ENCODE results near the gene ZNF385B. TPM values are rescaled to one million over a fixed set of nuclear protein-coding genes. Genes with fewer than 3 reads are reported as not detected.

Gene ZNF385B
- total and polyA plus RNA-seq, 9 of the 15 experiments (the other 6 are each of a cell fraction or from before 2014, with no cell fraction given), result 0.50 TPM; not detected in 8

GRCh38 chr2:179898873-179899272 lies 37.5 kb upstream of the ZNF385B start:
- WGBS (ENCODE audit: insufficient coverage, low coverage, missing lambda C conversion rate), result 8% methylated on average over 4 of the region's 4 CpGs
- Histone ChIP-seq H3K27me3 (ENCODE audit: control insufficient read depth in 2 of 2, insufficient read depth in 2 of 2, low read length in 2 of 2) (no peaks in the 10 kb centered on the region), H3K9ac (ENCODE audit: insufficient read depth in 1 of 2, low read depth in 2 of 2, low read length in 2 of 2) (no peak overlapping the region), H3K4me1 (replicated peaks in 1 of 2; ENCODE audit: control insufficient read depth in 2 of 2, insufficient read depth in 2 of 2, low read length in 2 of 2) (no peaks in the 10 kb centered on the region), H3K4me2 (ENCODE audit: insufficient read depth, low read length) (no peak overlapping the region), H4K20me1 (replicated peaks; ENCODE audit: control insufficient read depth, insufficient read depth, low read length) (no peaks in the 10 kb centered on the region), H3K27ac (ENCODE audit: extremely low read depth, low read depth, low read length) (no peak overlapping the region), H3K4me3 (no peak overlapping the region), H3K9me1 (ENCODE audit: control insufficient read depth, insufficient read depth, low read length) (no peaks in the 10 kb centered on the region), H3K36me3 (ENCODE audit: control insufficient read depth, insufficient read depth, low read length) (no peaks in the 10 kb centered on the region), H2AFZ (ENCODE audit: low read depth, low read length) (peak overlapping the region; percentile 66), H3K79me2 (ENCODE audit: control insufficient read depth, insufficient read depth, low read length) (no peaks in the 10 kb centered on the region), H3K9me3 (replicated peaks; ENCODE audit: control insufficient read depth, insufficient read depth, low read depth, low read length) (no peaks in the 10 kb centered on the region)
- DNase-seq (ENCODE audit: extremely low read depth in 1 of 4, low spot score in 3 of 4) (peak; percentile 24 to 74 (median 30)), FAIRE-seq (peak; percentile 85), ATAC-seq (peak; percentile 100)
- in situ Hi-C loops (cut with MboI), result no loop called here
- intact Hi-C loops (cut with micrococcal nuclease), result loop anchor here (1.0 to 5.0 kb wide), 2 partner anchors 57 to 152 kb away; no protein-coding TSS in a partner anchor
- ChIA-PET POLR2A (interaction anchor here (0.6 to 1.1 kb wide), 2 partner anchors 12 to 23 kb away, joined by 3 to 4 read pairs; no protein-coding TSS in a partner anchor), CTCF (ENCODE audit: low intra/inter-chr PET ratio) (no interaction called here)
- BruUV-seq (replicated peaks), result no TSS peak
- TF ChIP-seq ZNF12 (CRISPR knock-in tag; IDR thresholded peaks at IDR 0.05), result no peak
- TF ChIP-seq PYGO2 (tag; IDR thresholded peaks at IDR 0.05), result no peak
- no peak for TF ChIP-seq ZNF696 (CRISPR knock-in tag; conservative IDR thresholded peaks at IDR 0.05)
- no peak for TF ChIP-seq RFX1 (IDR thresholded peaks at IDR 0.05)
- TF ChIP-seq SMAD4 (CRISPR knock-in tag; conservative IDR thresholded peaks at IDR 0.05), result no peak
- TF ChIP-seq ZNF644 (tag; IDR thresholded peaks at IDR 0.05; ENCODE audit: low read depth), result no peak
- TF ChIP-seq NELFE (IDR thresholded peaks at IDR 0.05; ENCODE audit: insufficient read depth, insufficient read length), result no peak
- no peak for TF ChIP-seq DPF2 (IDR thresholded peaks at IDR 0.05)
- peak; percentile 53; the same call in 1 of the 2 replicates for TF ChIP-seq REST (IDR thresholded peaks at IDR 0.05; ENCODE audit: borderline replicate concordance)
- TF ChIP-seq REST (CRISPR knock-in tag; IDR thresholded peaks at IDR 0.05; ENCODE audit: low read depth), result no peak
- TF ChIP-seq ESRRA (IDR thresholded peaks at IDR 0.05; ENCODE audit: borderline replicate concordance, low read depth), result no peak
- no peak for TF ChIP-seq TEAD1 (CRISPR knock-in tag; IDR thresholded peaks at IDR 0.05)
- TF ChIP-seq L3MBTL2 (IDR thresholded peaks at IDR 0.05), result 0 out of 2 replicates have a peak, but pooled peaks have one; percentile 15
- TF ChIP-seq CTCF (IDR thresholded peaks at IDR 0.05 in 2 of 3, conservative IDR thresholded peaks at IDR 0.05 in 1 of 3; ENCODE audit: insufficient read depth in 2 of 3, low read depth in 1 of 3, low read length in 3 of 3), result peak; percentile 56 to 73 (median 64)
- TF ChIP-seq ELF4 (CRISPR knock-in tag; IDR thresholded peaks at IDR 0.05), result no peak
